Measurements from ENCODE around the gene FOXF2.

- TF ChIP-seq CTCF (IDR thresholded peaks at IDR 0.05): no peak
- no peak for TF ChIP-seq POLR2AphosphoS5 (IDR thresholded peaks at IDR 0.05)
- TF ChIP-seq POLR2A (IDR thresholded peaks at IDR 0.05): no peak
Measured at GRCh38 chr6:1392813-1393640, 3.7 kb downstream of the FOXF2 start.
